ENCODE measurements around the gene HOXB4.

GRCh38 chr17:48608494-48608834 lies 30.3 kb upstream of the HOXB4 start:
- TF ChIP-seq, protein P1, sequence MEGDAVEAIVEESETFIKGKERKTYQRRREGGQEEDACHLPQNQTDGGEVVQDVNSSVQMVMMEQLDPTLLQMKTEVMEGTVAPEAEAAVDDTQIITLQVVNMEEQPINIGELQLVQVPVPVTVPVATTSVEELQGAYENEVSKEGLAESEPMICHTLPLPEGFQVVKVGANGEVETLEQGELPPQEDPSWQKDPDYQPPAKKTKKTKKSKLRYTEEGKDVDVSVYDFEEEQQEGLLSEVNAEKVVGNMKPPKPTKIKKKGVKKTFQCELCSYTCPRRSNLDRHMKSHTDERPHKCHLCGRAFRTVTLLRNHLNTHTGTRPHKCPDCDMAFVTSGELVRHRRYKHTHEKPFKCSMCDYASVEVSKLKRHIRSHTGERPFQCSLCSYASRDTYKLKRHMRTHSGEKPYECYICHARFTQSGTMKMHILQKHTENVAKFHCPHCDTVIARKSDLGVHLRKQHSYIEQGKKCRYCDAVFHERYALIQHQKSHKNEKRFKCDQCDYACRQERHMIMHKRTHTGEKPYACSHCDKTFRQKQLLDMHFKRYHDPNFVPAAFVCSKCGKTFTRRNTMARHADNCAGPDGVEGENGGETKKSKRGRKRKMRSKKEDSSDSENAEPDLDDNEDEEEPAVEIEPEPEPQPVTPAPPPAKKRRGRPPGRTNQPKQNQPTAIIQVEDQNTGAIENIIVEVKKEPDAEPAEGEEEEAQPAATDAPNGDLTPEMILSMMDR (conservative IDR thresholded peaks at IDR 0.05) = no peak
- TF ChIP-seq EZH2 (IDR thresholded peaks at IDR 0.05; ENCODE audit: low read depth) = no peak

Data from PC-9 (cell line).